NCI-H2081 (cell line): ENCODE measurements around the gene PDCD11.
"Not testable (repeated sequence)": the region's sequence is repeated elsewhere in the genome, so short reads cannot be mapped to it uniquely, and the experiment has no call there.

Experiments
- DNase-seq, 2 experiments: peaks; one replicate each; lab custom pipeline; 2025; lab: John Stamatoyannopoulos, UW

Gene PDCD11

GRCh38 chr10:103472005-103472404 is 75.6 kb downstream of the PDCD11 start:
- DNase-seq = no peak

GRCh38 chr10:103473261-103473671 is 76.8 kb downstream of the PDCD11 start:
- DNase-seq = no peak

GRCh38 chr10:103474077-103474476 is 77.7 kb downstream of the PDCD11 start:
- DNase-seq = no peak

GRCh38 chr10:103475437-103475836 is 79.0 kb downstream of the PDCD11 start:
- DNase-seq = no peak

GRCh38 chr10:103476046-103476768 is 79.8 kb downstream of the PDCD11 start:
- DNase-seq = no peak

GRCh38 chr10:103478671-103479070 is 82.2 kb downstream of the PDCD11 start:
- no peak for DNase-seq

GRCh38 chr10:103479135-103479534 is 82.7 kb downstream of the PDCD11 start, which contains the start of gene CALHM3:
Gene CALHM3 (minus strand): TSS chr10:103479240. CDS start chr10:103479032, 208 bp downstream.
- DNase-seq = no peak

- DNase-seq = no peak
Observed at GRCh38 chr10:103480521-103480920, 84.1 kb downstream of the PDCD11 start.

GRCh38 chr10:103481974-103482531 is 85.6 kb downstream of the PDCD11 start:
- DNase-seq = peak; percentile 15 to 44

- not testable (repeated sequence) for DNase-seq
Observed at GRCh38 chr10:103486635-103487409, 90.4 kb downstream of the PDCD11 start.

- no peak for DNase-seq
Observed at GRCh38 chr10:103487410-103487708, 90.9 kb downstream of the PDCD11 start.

GRCh38 chr10:103490986-103491314 is 94.5 kb downstream of the PDCD11 start:
- no peak for DNase-seq

- DNase-seq = no peak
Observed at GRCh38 chr10:103491729-103492364, 95.4 kb downstream of the PDCD11 start.

- no peak for DNase-seq
Observed at GRCh38 chr10:103492655-103493261, 96.3 kb downstream of the PDCD11 start.

- peak in 1 of 2 experiments; percentile 36 for DNase-seq
Observed at GRCh38 chr10:103493362-103493915, 97.0 kb downstream of the PDCD11 start, which contains the start of gene NEURL1. Gene NEURL1 (plus strand): TSS chr10:103493705. CDS start chr10:103494388, 683 bp downstream.

- DNase-seq = no peak
Observed at GRCh38 chr10:103493916-103494877, 97.8 kb downstream of the PDCD11 start.

GRCh38 chr10:103495321-103495720 is 98.9 kb downstream of the PDCD11 start:
- DNase-seq = no peak
